ENCODE results near the gene BGLAP. TPM values are rescaled to one million over a fixed set of nuclear protein-coding genes. Genes with fewer than 3 reads are reported as not detected.

The BGLAP gene
- total RNA-seq, 4 donors from 2014 or later: 1.1 to 2.1 TPM; not detected in 2

DNA sequence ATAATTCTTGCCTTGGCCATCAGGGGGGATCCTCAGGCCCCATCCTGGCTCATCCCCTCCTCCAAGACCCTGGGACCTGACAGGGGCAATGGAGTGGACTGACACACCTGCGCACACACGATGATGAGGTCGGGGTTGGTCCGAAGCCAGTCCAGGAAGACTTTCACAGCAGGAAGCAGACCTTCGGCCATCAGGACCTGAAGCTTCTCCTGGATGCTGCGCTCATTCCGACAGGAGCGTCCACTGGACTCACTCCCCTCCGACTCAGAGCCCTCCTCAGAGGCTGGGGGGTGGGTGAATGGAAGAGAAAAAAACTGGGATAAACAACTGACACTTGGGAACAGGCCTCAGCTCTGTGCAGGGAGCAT lies 21.3 kb downstream of the BGLAP start:
- H3K27ac ChIP-seq: no peak overlapping the region
- H3K36me3 ChIP-seq: peaks cover 0 to 98% (median 5%) of the 10 kb centered on the region in 3 donors

DNA sequence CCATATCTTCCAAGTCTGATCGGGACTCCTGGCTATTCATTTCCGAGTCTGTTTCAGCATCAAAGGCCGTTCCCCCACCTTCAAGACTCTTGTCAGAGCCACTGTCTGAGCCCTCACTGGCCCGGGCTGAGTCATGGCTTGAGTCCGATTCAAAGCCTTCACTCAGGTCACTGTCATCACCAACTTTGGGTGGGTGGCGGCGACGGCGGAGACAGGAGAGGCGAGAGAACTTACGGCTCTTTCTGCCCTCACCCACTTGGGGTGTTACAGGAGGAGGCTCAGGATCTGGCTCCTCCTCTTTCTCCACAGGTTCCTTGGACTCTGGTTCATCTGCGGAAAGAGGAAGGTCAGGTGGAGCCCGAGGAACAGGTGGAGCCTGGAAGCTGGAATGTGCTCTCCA lies 24.1 kb downstream of the BGLAP start:
- no peaks in the 10 kb centered on the region for H3K27me3 ChIP-seq
- H3K9me3 ChIP-seq: no peaks in the 10 kb centered on the region
- H3K36me3 ChIP-seq: peaks cover 0 to 98% (median 5%) of the 10 kb centered on the region in 3 donors
- DNase-seq: no peak
- TF ChIP-seq, protein P1, sequence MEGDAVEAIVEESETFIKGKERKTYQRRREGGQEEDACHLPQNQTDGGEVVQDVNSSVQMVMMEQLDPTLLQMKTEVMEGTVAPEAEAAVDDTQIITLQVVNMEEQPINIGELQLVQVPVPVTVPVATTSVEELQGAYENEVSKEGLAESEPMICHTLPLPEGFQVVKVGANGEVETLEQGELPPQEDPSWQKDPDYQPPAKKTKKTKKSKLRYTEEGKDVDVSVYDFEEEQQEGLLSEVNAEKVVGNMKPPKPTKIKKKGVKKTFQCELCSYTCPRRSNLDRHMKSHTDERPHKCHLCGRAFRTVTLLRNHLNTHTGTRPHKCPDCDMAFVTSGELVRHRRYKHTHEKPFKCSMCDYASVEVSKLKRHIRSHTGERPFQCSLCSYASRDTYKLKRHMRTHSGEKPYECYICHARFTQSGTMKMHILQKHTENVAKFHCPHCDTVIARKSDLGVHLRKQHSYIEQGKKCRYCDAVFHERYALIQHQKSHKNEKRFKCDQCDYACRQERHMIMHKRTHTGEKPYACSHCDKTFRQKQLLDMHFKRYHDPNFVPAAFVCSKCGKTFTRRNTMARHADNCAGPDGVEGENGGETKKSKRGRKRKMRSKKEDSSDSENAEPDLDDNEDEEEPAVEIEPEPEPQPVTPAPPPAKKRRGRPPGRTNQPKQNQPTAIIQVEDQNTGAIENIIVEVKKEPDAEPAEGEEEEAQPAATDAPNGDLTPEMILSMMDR (IDR thresholded peaks at IDR 0.05): no peak
- TF ChIP-seq POLR2A (IDR thresholded peaks at IDR 0.05): no peak
- no peak overlapping the region for H3K4me3 ChIP-seq
- H3K27ac ChIP-seq: no peak overlapping the region
- H3K4me1 ChIP-seq: no peaks in the 10 kb centered on the region

More for the DNA sequence above, 21.3 kb downstream of the BGLAP start:
- TF ChIP-seq, protein P1 (IDR thresholded peaks at IDR 0.05): no peak
- TF ChIP-seq POLR2A (IDR thresholded peaks at IDR 0.05): no peak
- Histone ChIP-seq H3K9me3 (no peaks in the 10 kb centered on the region), H3K4me1 (no peaks in the 10 kb centered on the region), H3K27me3 (no peaks in the 10 kb centered on the region), H3K4me3 (no peak overlapping the region)
- DNase-seq: no peak

DNA sequence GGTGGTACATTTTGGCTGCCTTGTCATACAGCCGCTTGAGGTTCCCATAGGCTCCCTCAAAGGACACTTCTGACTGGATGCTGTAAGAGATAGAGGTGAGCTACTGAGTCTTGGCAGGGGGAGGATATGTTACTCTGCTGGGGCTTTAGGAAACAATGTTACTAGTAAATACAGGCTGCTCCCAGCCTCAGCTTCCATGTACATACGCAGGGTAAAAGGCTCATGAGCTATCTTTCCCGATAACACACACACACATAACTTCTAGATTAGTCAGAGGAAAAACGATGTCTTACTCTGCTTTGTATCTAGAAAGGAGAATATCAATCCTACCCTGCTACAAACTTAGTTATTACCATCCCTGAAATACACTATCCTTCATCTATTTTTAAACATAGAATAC lies 26.4 kb downstream of the BGLAP start:
- H3K4me3 ChIP-seq: no peak overlapping the region
- DNase-seq: no peak

DNA sequence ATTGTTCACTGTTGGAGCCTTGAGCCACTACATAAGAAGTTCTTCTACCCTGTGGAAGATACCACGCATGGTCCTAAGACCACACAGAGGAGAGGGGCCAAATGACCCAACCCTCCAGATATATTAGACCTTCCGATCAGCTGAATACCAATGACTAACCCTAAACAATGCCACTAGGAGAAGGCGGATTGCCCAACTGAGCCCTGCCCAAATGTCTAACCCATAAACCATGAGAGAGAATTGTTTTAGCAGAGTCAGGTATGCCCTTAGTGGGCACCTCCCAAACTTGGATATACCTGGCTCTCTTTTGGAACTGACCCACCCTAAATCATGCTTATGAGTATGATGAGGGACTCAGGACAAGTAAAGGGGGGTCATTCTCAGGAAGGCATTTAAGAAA lies 28.3 kb downstream of the BGLAP start:
- no peak for DNase-seq
- Histone ChIP-seq H3K9me3 (no peaks in the 10 kb centered on the region), H3K4me3 (no peak overlapping the region), H3K27ac (no peak overlapping the region), H3K27me3 (no peaks in the 10 kb centered on the region), H3K36me3 (peaks cover 0 to 99% (median 5%) of the 10 kb centered on the region in 3 donors), H3K4me1 (no peaks in the 10 kb centered on the region)
- TF ChIP-seq, protein P1 (IDR thresholded peaks at IDR 0.05): no peak
- no peak for TF ChIP-seq POLR2A (IDR thresholded peaks at IDR 0.05)

More for the DNA sequence above, 26.4 kb downstream of the BGLAP start:
- Histone ChIP-seq H3K9me3 (no peaks in the 10 kb centered on the region), H3K36me3 (peaks cover 0 to 97% (median 5%) of the 10 kb centered on the region in 3 donors), H3K27me3 (no peaks in the 10 kb centered on the region), H3K4me1 (no peaks in the 10 kb centered on the region), H3K27ac (no peak overlapping the region)
- TF ChIP-seq, protein P1 (IDR thresholded peaks at IDR 0.05): no peak
- no peak for TF ChIP-seq POLR2A (IDR thresholded peaks at IDR 0.05)

DNA sequence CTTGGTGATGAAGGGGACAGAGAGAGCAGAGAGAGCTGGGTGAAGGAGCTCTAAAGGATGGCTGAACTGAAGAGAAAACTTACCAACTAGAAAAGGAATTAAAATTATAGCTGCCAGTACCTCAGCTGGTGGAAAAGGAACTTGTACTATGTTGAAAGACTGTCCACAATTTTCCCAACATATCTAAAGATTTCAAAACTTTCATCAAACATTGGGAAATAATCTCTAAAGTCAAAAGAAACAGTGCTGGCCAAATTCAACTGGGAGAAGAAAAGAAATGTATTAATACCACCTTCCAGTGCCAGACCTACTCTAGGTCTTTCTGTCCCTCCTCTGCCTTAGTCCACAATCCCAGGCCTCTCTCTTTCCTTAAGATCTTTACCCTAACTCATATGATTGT lies 34.5 kb downstream of the BGLAP start:
- no peak overlapping the region for H3K27ac ChIP-seq
- TF ChIP-seq, protein P1 (IDR thresholded peaks at IDR 0.05): no peak
- TF ChIP-seq POLR2A (IDR thresholded peaks at IDR 0.05): no peak
- peaks cover 0 to 75% (median 0%) of the 10 kb centered on the region in 3 donors for H3K36me3 ChIP-seq
- no peak overlapping the region for H3K4me3 ChIP-seq
- H3K27me3 ChIP-seq: no peaks in the 10 kb centered on the region
- peaks cover 0 to 15% (median 2%) of the 10 kb centered on the region in 4 donors for H3K4me1 ChIP-seq
- no peak for DNase-seq
- H3K9me3 ChIP-seq: no peaks in the 10 kb centered on the region

DNA sequence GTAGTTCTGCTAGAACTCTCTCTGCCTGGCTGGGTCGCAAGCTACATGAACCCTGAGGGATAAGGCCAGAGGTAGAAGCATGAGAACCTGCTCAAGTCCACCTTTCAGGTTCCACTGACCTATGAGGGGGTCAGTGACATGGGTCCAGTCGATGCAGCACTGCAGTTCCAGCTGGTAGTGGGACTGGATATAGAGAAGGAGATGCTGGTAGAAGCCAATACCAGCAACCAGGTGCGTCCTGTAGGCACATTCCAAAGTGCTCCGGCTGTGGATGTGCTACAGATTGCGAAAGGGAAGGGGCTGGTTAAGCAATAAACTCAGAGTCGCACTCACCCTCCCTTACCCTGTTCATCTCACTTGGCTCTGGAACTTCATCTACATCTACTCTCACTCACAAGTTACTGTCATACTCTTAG lies 35.0 kb downstream of the BGLAP start:
- H3K4me3 ChIP-seq: no peak overlapping the region
- H3K27me3 ChIP-seq: no peaks in the 10 kb centered on the region
- H3K4me1 ChIP-seq: peaks cover 0 to 20% (median 4%) of the 10 kb centered on the region in 4 donors
- no peak for DNase-seq
- H3K36me3 ChIP-seq: peaks cover 0 to 71% (median 0%) of the 10 kb centered on the region in 3 donors
- no peaks in the 10 kb centered on the region for H3K9me3 ChIP-seq
- no peak for TF ChIP-seq POLR2A (IDR thresholded peaks at IDR 0.05)
- TF ChIP-seq, protein P1 (IDR thresholded peaks at IDR 0.05): no peak
- H3K27ac ChIP-seq: no peak overlapping the region

All from Peyer's patch (tissue), 4 donors.